ENCODE results near the gene PHF21B. TPM values are rescaled to one million over a fixed set of nuclear protein-coding genes. Genes with fewer than 3 reads are reported as not detected.

Gene PHF21B
- total and polyA plus RNA-seq, 2 of the 8 experiments (the other 6 are each of a cell fraction or from before 2014, with no cell fraction given) = 19.3 to 68.1 TPM

DNA sequence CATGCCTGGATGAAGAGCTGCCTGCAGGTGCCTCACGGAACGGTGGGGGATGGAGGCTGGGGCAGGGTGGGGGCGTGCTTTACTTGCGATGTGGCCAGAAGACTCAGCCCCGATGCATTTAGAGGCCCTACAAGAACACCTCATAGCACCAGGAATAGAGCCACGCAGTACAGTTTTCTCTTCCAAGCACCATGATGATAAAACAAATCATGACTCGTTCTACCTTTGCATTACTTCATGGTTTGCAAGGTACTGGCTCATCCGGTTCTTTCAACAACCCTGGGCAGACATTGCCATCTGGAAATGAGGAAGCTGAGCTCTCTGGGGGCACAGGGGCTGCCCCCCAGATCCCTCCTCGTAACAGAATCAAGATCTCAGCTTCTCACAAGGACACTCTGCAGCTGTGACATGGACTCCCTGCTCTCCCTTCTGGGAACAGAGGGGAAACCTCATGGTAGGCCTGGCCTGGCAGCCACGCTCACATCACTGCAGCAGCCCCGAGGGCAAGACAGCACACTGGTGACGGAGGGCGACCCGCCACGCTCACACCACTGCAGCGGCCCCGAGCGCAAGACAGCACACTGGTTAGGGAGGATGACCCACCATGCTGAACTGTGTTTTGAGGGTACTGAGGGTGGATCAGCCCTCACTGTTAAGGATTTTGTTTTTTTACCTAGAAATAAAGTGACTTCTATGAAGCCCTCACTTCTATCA is 46.9 kb downstream of the PHF21B start:
- Histone ChIP-seq H3K27me3 (replicated peaks in 1 of 4; ENCODE audit: control insufficient read depth in 3 of 4, extremely low read depth in 1 of 4, insufficient read depth in 3 of 4, low read length in 3 of 4) (no peaks in the 10 kb centered on the region), H2BK20ac (ENCODE audit: low read length) (no peak overlapping the region), H2BK5ac (ENCODE audit: low read depth, low read length) (no peak overlapping the region; the same call in 1 of the 2 replicates), H3K79me2 (ENCODE audit: control insufficient read depth in 1 of 2, insufficient read depth in 2 of 2, low read length in 2 of 2) (peaks cover 0 to 12% of the 10 kb centered on the region in 2 experiments; a peak in 1 of 4 replicates), H3K56ac (replicated peaks; ENCODE audit: insufficient read length, low read depth, low read length) (no peak overlapping the region), H3K9ac (replicated peaks in 1 of 4; ENCODE audit: extremely low read depth in 1 of 4, low read depth in 3 of 4, low read length in 3 of 4) (no peak overlapping the region; a peak in 2 of 7 replicates), H3K4ac (replicated peaks; ENCODE audit: insufficient read length, low read depth, low read length) (no peak overlapping the region), H3K4me1 (replicated peaks in 1 of 4; ENCODE audit: control insufficient read depth in 3 of 4, insufficient read depth in 4 of 4, low read length in 3 of 4) (peaks cover 0 to 34% (median 7%) of the 10 kb centered on the region in 4 experiments; a peak in 6 of 7 replicates), H3K79me1 (ENCODE audit: low read depth, low read length) (peaks cover 14% of the 10 kb centered on the region; the same call in 1 of the 2 replicates), H2AK5ac (ENCODE audit: low read depth, low read length) (no peak overlapping the region), H3K9me3 (ENCODE audit: insufficient read depth in 2 of 2, low read depth in 1 of 2, low read length in 1 of 2) (peaks cover 0 to 2% of the 10 kb centered on the region in 2 experiments; a peak in 1 of 4 replicates), H2BK12ac (ENCODE audit: low read depth, low read length) (no peak overlapping the region), H3K4me2 (ENCODE audit: insufficient read depth in 1 of 2, low read depth in 2 of 2, low read length in 2 of 2) (no peak overlapping the region), H4K20me1 (replicated peaks in 1 of 2; ENCODE audit: control insufficient read depth in 1 of 2, insufficient read depth in 2 of 2, low read length in 2 of 2) (peaks cover 3 to 30% of the 10 kb centered on the region in 2 experiments), H2BK120ac (replicated peaks; ENCODE audit: low read depth, low read length) (no peak overlapping the region), H3K23me2 (ENCODE audit: low read depth, low read length) (no peaks in the 10 kb centered on the region), H4K91ac (replicated peaks; ENCODE audit: insufficient read length, low read length) (no peak overlapping the region), H3K14ac (ENCODE audit: insufficient read length) (no peak overlapping the region), H3K36me3 (ENCODE audit: control insufficient read depth in 2 of 4, insufficient read depth in 4 of 4, low read length in 3 of 4) (peaks cover 0 to 18% (median 5%) of the 10 kb centered on the region in 4 experiments; a peak in 6 of 8 replicates), H4K8ac (ENCODE audit: extremely low read depth, insufficient read depth, low read length) (no peak overlapping the region; the same call in 1 of the 2 replicates), H2BK15ac (ENCODE audit: low read length) (no peak overlapping the region), H3K27ac (ENCODE audit: low read depth, low read length) (no peak overlapping the region), H2AFZ (ENCODE audit: low read length) (no peak overlapping the region), H3K4me3 (ENCODE audit: extremely low read depth in 1 of 4, insufficient read depth in 2 of 4, low read depth in 3 of 4, low read length in 4 of 4) (no peak overlapping the region; a peak in 1 of 8 replicates), H4K5ac (ENCODE audit: insufficient read length, low read depth, low read length) (no peak overlapping the region), H3K23ac (ENCODE audit: insufficient read length) (no peak overlapping the region), H3K18ac (ENCODE audit: extremely low read depth, low read length) (no peak overlapping the region)
- no peak for FAIRE-seq
- ChIA-PET POLR2A (ENCODE audit: partially characterized antibody) (interaction anchor here (0.6 to 3.6 kb wide), 7 partner anchors 10 to 128 kb away, joined by 3 to 37 read pairs (median 4); no protein-coding TSS in a partner anchor), CTCF (ENCODE audit: partially characterized antibody) (interaction anchor here (0.6 to 2.2 kb wide), 4 partner anchors 12 to 137 kb away, joined by 3 to 8 read pairs (median 4); no protein-coding TSS in a partner anchor)
- 96% methylated on average over 18 of the region's 18 CpGs; no CpG with 5 or more reads in 1 of the 2 experiments for WGBS, 2 experiments (ENCODE audit: extremely low coverage in 1 of 2, insufficient coverage in 1 of 2, insufficient read length in 1 of 2, insufficient replicate concordance in 2 of 2, low coverage in 1 of 2, low lambda C conversion rate in 2 of 2, missing lambda C conversion rate in 1 of 2)
- DNase-seq (ENCODE audit: low read depth in 1 of 2, low spot score in 2 of 2) = no peak
- TF ChIP-seq SAP30 (IDR thresholded peaks at IDR 0.05; ENCODE audit: insufficient read depth, insufficient replicate concordance, low read length) (no peak), POLR2A (IDR thresholded peaks at IDR 0.05; ENCODE audit: control extremely low read depth in 1 of 2, low read depth in 2 of 2, low read length in 2 of 2) (no peak), GABPA (IDR thresholded peaks at IDR 0.05; ENCODE audit: borderline replicate concordance, insufficient read depth, low read length) (no peak), TAF7 (optimal IDR thresholded peaks at IDR 0.05; ENCODE audit: borderline replicate concordance, low read depth, low read length) (no peak), NANOG (IDR thresholded peaks at IDR 0.05; ENCODE audit: insufficient read depth, low read depth, low read length, poor library complexity, severe bottlenecking) (no peak), TCF12 (IDR thresholded peaks at IDR 0.05; ENCODE audit: low read depth, low read length) (no peak), NRF1 (IDR thresholded peaks at IDR 0.05; ENCODE audit: low read depth, low read length) (no peak), JUN (IDR thresholded peaks at IDR 0.05; ENCODE audit: low read depth, low read length) (no peak), EZH2 (IDR thresholded peaks at IDR 0.05; ENCODE audit: low read depth, low read length, severe bottlenecking) (no peak), TAF1 (IDR thresholded peaks at IDR 0.05; ENCODE audit: low read depth, low read length) (no peak), CBX5 (IDR thresholded peaks at IDR 0.05; ENCODE audit: low read depth, low read length) (no peak), ASH2L (IDR thresholded peaks at IDR 0.05; ENCODE audit: low read length) (no peak)

All from H1 (cell line).